ENCODE measurements around the gene KPTN. TPM values are rescaled to one million over a fixed set of nuclear protein-coding genes. Genes with fewer than 3 reads are reported as not detected.

The KPTN gene
- total and polyA plus RNA-seq, 7 experiments from 2014 or later: 4.4 to 9.2 (median 6.7) TPM

DNA sequence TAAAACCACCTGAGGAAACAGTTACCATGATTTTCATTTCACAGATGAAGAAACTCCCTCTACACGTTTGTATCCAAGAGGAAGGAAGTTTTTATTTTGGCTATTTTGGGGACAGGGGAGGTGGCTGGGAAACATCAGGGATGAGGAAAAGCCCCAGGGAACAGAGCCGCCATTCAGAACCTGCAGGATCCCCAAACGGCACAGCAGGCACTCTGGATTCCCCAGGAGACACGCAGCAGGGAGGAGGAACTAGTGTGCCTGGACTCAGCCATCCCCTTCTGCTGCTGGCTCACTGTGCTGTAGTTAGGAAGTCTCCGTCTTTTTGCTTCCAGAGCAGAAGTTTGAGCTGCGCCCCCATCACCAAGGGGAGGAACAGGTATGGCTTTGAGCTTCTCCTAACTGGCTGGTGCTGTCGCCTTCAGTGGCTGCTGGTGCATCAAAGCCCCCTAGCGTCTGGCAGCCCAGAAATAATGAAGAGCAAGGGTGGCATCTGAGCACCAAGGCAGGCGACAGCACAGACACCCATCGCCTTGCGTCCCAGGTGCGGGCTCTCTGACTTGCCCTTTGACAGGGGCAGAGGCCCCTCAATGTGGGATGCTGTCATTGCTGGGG is 26.6 kb upstream of the KPTN start:
- H3K9me3 ChIP-seq (ENCODE audit: control insufficient read depth in 2 of 3, low read length in 3 of 3): no peaks in the 10 kb centered on the region
- H3K27ac ChIP-seq (ENCODE audit: low read depth, low read length): no peak overlapping the region
- Mint-ChIP-seq H3K9me3 (peaks cover 0 to 4% (median 0%) of the 10 kb centered on the region in 11 donors), H3K27me3 (peaks cover 0 to 6% (median 0%) of the 10 kb centered on the region in 5 donors), H3K4me1 (peaks cover 48 to 78% (median 65%) of the 10 kb centered on the region in 7 donors), H3K36me3 (peaks cover 0 to 9% (median 4%) of the 10 kb centered on the region in 5 donors), H3K27ac (peak overlapping the region in 2 of 9 donors; percentile 21), H3K4me3 (peak overlapping the region in 5 of 10 donors; percentile 14 to 94 (median 17))
- ChIA-PET CTCF (no interaction called here), POLR2A (interaction anchor here (0.7 to 1.1 kb wide), 2 partner anchors 26 to 98 kb away, joined by 3 to 4 read pairs; partner anchors contain the start of gene KPTN)
- H3K36me3 ChIP-seq (ENCODE audit: control insufficient read depth in 2 of 3, insufficient read depth in 3 of 3, low read length in 3 of 3): peaks cover 0 to 45% (median 0%) of the 10 kb centered on the region in 3 experiments
- intact Hi-C loops (cut with micrococcal nuclease): loop anchor here in 1 of 2 donors (5.0 to 10.0 kb wide), 2 partner anchors 396 to 747 kb away; partner anchors contain the start of genes CARD8 and ZC3H4
- H3K4me1 ChIP-seq (ENCODE audit: control insufficient read depth in 2 of 2, insufficient read depth in 2 of 2, low read length in 2 of 2): peaks cover 31 to 45% of the 10 kb centered on the region in 2 donors
- H3K4me3 ChIP-seq (ENCODE audit: low read length): no peak overlapping the region
- no peak for ATAC-seq
- DNase-seq: peak in 1 of 9 donors; percentile 6
- H3K27me3 ChIP-seq (ENCODE audit: control insufficient read depth in 2 of 2, insufficient read depth in 2 of 2, low read length in 2 of 2): no peaks in the 10 kb centered on the region

DNA sequence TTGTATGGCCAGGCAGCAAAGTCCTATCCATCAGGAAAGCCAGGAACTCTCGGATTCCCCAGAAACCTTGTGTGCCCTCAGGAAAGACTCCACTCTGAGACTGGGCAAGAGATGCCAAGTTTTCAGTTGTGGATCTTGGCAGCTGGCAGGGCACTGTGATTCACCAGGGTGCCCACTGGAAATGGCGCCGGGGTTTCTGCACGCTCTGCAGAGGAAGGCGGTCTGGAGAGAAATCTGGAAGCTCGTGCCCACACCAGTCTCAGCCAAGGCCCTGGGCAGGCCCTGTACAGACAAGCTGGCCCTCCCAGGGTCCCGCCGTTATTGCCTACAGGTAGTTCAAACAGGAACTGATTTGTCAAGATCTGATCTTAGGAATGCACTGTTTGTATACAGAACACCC is 26.0 kb upstream of the KPTN start:
- intact Hi-C loops (cut with micrococcal nuclease): loop anchor here in 1 of 2 donors (5.0 to 10.0 kb wide), 2 partner anchors 395 to 747 kb away; partner anchors contain the start of genes CARD8 and ZC3H4
- Mint-ChIP-seq H3K4me1 (peaks cover 46 to 73% (median 59%) of the 10 kb centered on the region in 7 donors), H3K27ac (peak overlapping the region in 4 of 9 donors; percentile 9 to 52 (median 21)), H3K27me3 (peaks cover 0 to 2% (median 0%) of the 10 kb centered on the region in 5 donors), H3K36me3 (peaks cover 0 to 12% (median 4%) of the 10 kb centered on the region in 5 donors), H3K9me3 (peaks cover 0 to 3% (median 0%) of the 10 kb centered on the region in 11 donors), H3K4me3 (peak overlapping the region in 4 of 10 donors; percentile 14 to 45 (median 24))
- Histone ChIP-seq H3K4me1 (ENCODE audit: control insufficient read depth in 2 of 2, insufficient read depth in 2 of 2, low read length in 2 of 2) (peaks cover 31 to 45% of the 10 kb centered on the region in 2 donors), H3K27me3 (ENCODE audit: control insufficient read depth in 2 of 2, insufficient read depth in 2 of 2, low read length in 2 of 2) (no peaks in the 10 kb centered on the region), H3K36me3 (ENCODE audit: control insufficient read depth in 2 of 3, insufficient read depth in 3 of 3, low read length in 3 of 3) (peaks cover 0 to 52% (median 0%) of the 10 kb centered on the region in 3 experiments), H3K9me3 (ENCODE audit: control insufficient read depth in 2 of 3, low read length in 3 of 3) (no peaks in the 10 kb centered on the region), H3K4me3 (ENCODE audit: low read length) (no peak overlapping the region), H3K27ac (ENCODE audit: low read depth, low read length) (no peak overlapping the region)
- ATAC-seq (no peak), DNase-seq (no peak)
- ChIA-PET CTCF (no interaction called here), POLR2A (interaction anchor here (0.6 kb wide), 1 partner anchor 673 kb away, joined by 3 read pairs; no protein-coding TSS in a partner anchor)

DNA sequence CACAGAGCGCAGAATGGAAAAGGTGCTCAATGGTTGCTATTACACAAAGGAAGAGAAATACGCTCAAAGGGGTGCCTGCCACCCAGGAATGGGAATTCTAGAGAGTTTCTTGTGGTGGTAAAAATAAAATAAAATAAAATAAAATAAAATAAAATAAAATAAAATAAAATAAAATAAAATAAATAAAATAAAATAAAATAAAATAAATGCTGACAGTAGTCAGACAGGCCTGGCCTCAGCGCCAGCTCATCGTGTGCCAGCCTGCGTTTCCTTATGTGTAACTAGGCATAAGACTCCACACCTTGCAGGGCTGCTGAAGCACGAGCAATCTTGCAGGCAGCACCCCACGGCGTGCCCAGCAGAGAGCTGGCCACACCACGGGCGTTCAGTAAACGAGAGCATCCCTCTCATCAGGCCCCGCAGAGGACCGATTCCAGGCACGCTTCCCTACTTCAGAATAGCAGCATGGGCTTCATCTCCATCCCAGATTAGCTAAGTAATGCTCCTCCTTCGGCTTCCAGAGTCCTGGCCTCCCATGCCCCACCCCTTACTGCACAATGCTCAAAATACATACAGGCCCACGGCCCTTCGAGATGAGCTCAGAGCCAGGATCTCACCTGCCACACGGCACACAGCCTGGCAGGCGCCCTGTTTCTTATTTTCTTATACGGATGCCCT is 25.3 kb upstream of the KPTN start:
- H3K9me3 ChIP-seq (ENCODE audit: control insufficient read depth in 2 of 3, low read length in 3 of 3): no peaks in the 10 kb centered on the region
- no peaks in the 10 kb centered on the region for H3K27me3 ChIP-seq (ENCODE audit: control insufficient read depth in 2 of 2, insufficient read depth in 2 of 2, low read length in 2 of 2)
- H3K4me1 Mint-ChIP-seq: peaks cover 40 to 70% (median 53%) of the 10 kb centered on the region in 7 donors
- H3K27ac Mint-ChIP-seq: peak overlapping the region in 3 of 9 donors; percentile 23 to 79 (median 52)
- ChIA-PET CTCF (no interaction called here), POLR2A (interaction anchor here (0.6 kb wide), 1 partner anchor 674 kb away, joined by 3 read pairs; no protein-coding TSS in a partner anchor)
- peaks cover 0 to 3% (median 0%) of the 10 kb centered on the region in 11 donors for H3K9me3 Mint-ChIP-seq
- H3K4me3 Mint-ChIP-seq: peak overlapping the region in 3 of 10 donors; percentile 8 to 68 (median 30)
- H3K36me3 Mint-ChIP-seq: peaks cover 0 to 15% (median 2%) of the 10 kb centered on the region in 5 donors
- H3K4me1 ChIP-seq (ENCODE audit: control insufficient read depth in 2 of 2, insufficient read depth in 2 of 2, low read length in 2 of 2): peaks cover 30 to 45% of the 10 kb centered on the region in 2 donors
- no peak for ATAC-seq
- peaks cover 0 to 50% (median 0%) of the 10 kb centered on the region in 3 experiments for H3K36me3 ChIP-seq (ENCODE audit: control insufficient read depth in 2 of 3, insufficient read depth in 3 of 3, low read length in 3 of 3)
- no peak for DNase-seq
- H3K27me3 Mint-ChIP-seq: no peaks in the 10 kb centered on the region
- intact Hi-C loops (cut with micrococcal nuclease): no loop called here
- H3K4me3 ChIP-seq (ENCODE audit: low read length): no peak overlapping the region
- H3K27ac ChIP-seq (ENCODE audit: low read depth, low read length): no peak overlapping the region

DNA sequence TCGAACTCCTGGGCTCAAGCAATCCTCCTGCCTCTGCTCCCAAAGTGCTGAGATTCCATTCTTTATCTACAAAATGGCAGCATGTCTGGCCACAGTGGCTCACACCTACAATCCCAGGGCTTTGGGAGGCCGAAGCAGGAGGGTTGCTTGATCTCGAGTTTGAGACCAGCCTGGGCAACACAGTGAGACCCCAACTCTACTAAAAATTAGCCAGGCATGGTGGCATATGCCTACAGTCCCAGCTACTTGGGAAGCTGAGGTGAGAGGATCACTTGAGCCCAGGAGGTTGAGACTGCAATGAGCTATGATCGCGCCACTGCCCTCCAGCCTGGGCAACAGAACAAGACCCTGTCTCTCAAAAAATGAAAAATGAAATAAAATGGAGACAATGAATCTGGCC is 24.7 kb upstream of the KPTN start:
- intact Hi-C loops (cut with micrococcal nuclease): no loop called here
- ATAC-seq (no peak), DNase-seq (no peak)
- Mint-ChIP-seq H3K4me1 (peaks cover 34 to 65% (median 48%) of the 10 kb centered on the region in 7 donors), H3K9me3 (peaks cover 0 to 3% (median 0%) of the 10 kb centered on the region in 11 donors), H3K27ac (peak overlapping the region in 1 of 9 donors; percentile 79), H3K36me3 (peaks cover 0 to 15% (median 2%) of the 10 kb centered on the region in 5 donors), H3K27me3 (no peaks in the 10 kb centered on the region), H3K4me3 (peak overlapping the region in 1 of 10 donors; percentile 30)
- Histone ChIP-seq H3K36me3 (ENCODE audit: control insufficient read depth in 2 of 3, insufficient read depth in 3 of 3, low read length in 3 of 3) (peaks cover 0 to 55% (median 4%) of the 10 kb centered on the region in 3 experiments), H3K9me3 (ENCODE audit: control insufficient read depth in 2 of 3, low read length in 3 of 3) (no peaks in the 10 kb centered on the region), H3K4me1 (ENCODE audit: control insufficient read depth in 2 of 2, insufficient read depth in 2 of 2, low read length in 2 of 2) (peaks cover 25 to 40% of the 10 kb centered on the region in 2 donors), H3K4me3 (ENCODE audit: low read length) (no peak overlapping the region), H3K27ac (ENCODE audit: low read depth, low read length) (no peak overlapping the region), H3K27me3 (ENCODE audit: control insufficient read depth in 2 of 2, insufficient read depth in 2 of 2, low read length in 2 of 2) (no peaks in the 10 kb centered on the region)
- POLR2A ChIA-PET: no interaction called here
- CTCF ChIA-PET: interaction anchor here (0.6 kb wide), 1 partner anchor 32 kb away, joined by 5 read pairs; no protein-coding TSS in a partner anchor

DNA sequence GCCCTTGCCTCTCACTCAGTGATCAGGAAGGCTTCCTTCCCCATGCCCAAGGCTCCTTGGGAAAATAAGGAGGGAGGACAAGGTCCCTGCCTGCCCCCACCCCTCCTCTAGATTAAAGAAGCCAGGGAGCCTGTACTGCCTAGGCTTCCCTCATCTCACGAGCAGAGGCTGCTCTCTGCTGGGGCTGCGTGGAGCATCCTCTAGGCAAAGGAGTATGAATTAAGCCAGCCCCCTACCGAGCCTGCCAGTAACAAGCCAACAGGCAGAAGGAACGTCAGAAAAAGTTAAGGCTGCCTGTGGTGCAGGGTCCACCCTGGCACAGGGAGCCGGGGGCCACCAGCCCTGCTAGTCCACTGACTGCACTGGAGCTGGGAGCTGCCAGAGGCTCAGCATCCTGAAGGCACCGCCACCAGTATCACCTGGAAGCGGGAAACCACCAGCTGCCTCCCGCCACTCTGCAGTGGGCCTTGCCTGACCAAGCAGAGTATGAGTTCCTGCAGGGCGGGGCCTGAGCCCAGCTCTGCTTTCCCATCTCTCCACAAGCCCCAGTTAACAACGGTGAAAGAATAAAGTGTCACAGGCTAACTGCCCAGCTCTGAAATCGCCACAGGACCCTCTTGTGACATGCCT is 24.0 kb upstream of the KPTN start:
- CTCF ChIA-PET: interaction anchor here (0.6 kb wide), 1 partner anchor 33 kb away, joined by 5 read pairs; no protein-coding TSS in a partner anchor
- H3K27ac ChIP-seq (ENCODE audit: low read depth, low read length): no peak overlapping the region
- H3K36me3 Mint-ChIP-seq: peaks cover 3 to 18% (median 5%) of the 10 kb centered on the region in 5 donors

DNA sequence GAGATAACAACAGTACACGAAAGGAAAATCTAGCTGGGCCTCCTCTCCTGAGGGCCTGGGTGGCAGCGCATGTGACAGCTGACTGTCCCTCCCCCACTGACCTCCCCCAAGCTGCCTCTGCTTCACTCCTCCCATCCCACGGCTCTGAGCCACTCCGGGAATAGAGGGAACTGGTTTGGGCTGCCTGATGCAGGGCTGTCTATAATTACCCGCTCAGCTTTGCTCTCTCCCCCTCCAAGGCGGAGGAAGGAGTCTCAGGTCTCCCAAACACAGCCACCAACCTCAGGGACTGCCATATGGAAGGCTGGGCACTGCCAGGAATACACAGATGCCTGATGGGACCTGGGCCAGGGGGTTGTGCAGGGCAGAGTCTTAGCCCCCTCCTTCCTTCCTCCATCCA is 23.0 kb upstream of the KPTN start:
- intact Hi-C loops (cut with micrococcal nuclease): no loop called here
- Histone ChIP-seq H3K36me3 (ENCODE audit: control insufficient read depth in 2 of 3, insufficient read depth in 3 of 3, low read length in 3 of 3) (peaks cover 0 to 70% (median 12%) of the 10 kb centered on the region in 3 experiments), H3K27ac (ENCODE audit: low read depth, low read length) (no peak overlapping the region), H3K4me1 (ENCODE audit: control insufficient read depth in 2 of 2, insufficient read depth in 2 of 2, low read length in 2 of 2) (peaks cover 9 to 23% of the 10 kb centered on the region in 2 donors), H3K4me3 (ENCODE audit: low read length) (no peak overlapping the region), H3K27me3 (ENCODE audit: control insufficient read depth in 2 of 2, insufficient read depth in 2 of 2, low read length in 2 of 2) (no peaks in the 10 kb centered on the region), H3K9me3 (ENCODE audit: control insufficient read depth in 2 of 3, low read length in 3 of 3) (no peaks in the 10 kb centered on the region)
- Mint-ChIP-seq H3K27ac (no peak overlapping the region), H3K4me1 (peaks cover 17 to 52% (median 31%) of the 10 kb centered on the region in 7 donors), H3K4me3 (no peak overlapping the region), H3K27me3 (no peaks in the 10 kb centered on the region), H3K9me3 (peaks cover 0 to 1% (median 0%) of the 10 kb centered on the region in 11 donors), H3K36me3 (peaks cover 0 to 18% (median 4%) of the 10 kb centered on the region in 5 donors)
- ChIA-PET CTCF (interaction anchor here (0.8 to 0.9 kb wide), 2 partner anchors 8 to 71 kb away, joined by 3 to 5 read pairs; partner anchors contain the start of gene NAPA), POLR2A (no interaction called here)
- no peak for DNase-seq
- no peak for ATAC-seq

More for the DNA sequence above, 24.0 kb upstream of the KPTN start:
- Mint-ChIP-seq H3K4me1 (peaks cover 27 to 62% (median 41%) of the 10 kb centered on the region in 7 donors), H3K27ac (no peak overlapping the region), H3K9me3 (peaks cover 0 to 3% (median 0%) of the 10 kb centered on the region in 11 donors), H3K27me3 (no peaks in the 10 kb centered on the region), H3K4me3 (no peak overlapping the region)
- Histone ChIP-seq H3K27me3 (ENCODE audit: control insufficient read depth in 2 of 2, insufficient read depth in 2 of 2, low read length in 2 of 2) (no peaks in the 10 kb centered on the region), H3K36me3 (ENCODE audit: control insufficient read depth in 2 of 3, insufficient read depth in 3 of 3, low read length in 3 of 3) (peaks cover 0 to 62% (median 10%) of the 10 kb centered on the region in 3 experiments), H3K9me3 (ENCODE audit: control insufficient read depth in 2 of 3, low read length in 3 of 3) (no peaks in the 10 kb centered on the region), H3K4me3 (ENCODE audit: low read length) (no peak overlapping the region), H3K4me1 (ENCODE audit: control insufficient read depth in 2 of 2, insufficient read depth in 2 of 2, low read length in 2 of 2) (peaks cover 18 to 34% of the 10 kb centered on the region in 2 donors)
- POLR2A ChIA-PET: no interaction called here
- intact Hi-C loops (cut with micrococcal nuclease): no loop called here
- DNase-seq (no peak), ATAC-seq (no peak)

All from naive thymus-derived CD4-positive, alpha-beta T cell (primary cell).